NCI-H2227 (cell line): Measurements from ENCODE around the gene KCNK17.
A peak's percentile ranks its signal among the peaks of the same experiment; 100 is the strongest.

Experiments
- DNase-seq: peaks from one replicate; lab custom pipeline; 2025; ENCODE audit not compliant: unreplicated experiment; lab: John Stamatoyannopoulos, UW

KCNK17 gene, protein sequence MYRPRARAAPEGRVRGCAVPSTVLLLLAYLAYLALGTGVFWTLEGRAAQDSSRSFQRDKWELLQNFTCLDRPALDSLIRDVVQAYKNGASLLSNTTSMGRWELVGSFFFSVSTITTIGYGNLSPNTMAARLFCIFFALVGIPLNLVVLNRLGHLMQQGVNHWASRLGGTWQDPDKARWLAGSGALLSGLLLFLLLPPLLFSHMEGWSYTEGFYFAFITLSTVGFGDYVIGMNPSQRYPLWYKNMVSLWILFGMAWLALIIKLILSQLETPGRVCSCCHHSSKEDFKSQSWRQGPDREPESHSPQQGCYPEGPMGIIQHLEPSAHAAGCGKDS

DNA sequence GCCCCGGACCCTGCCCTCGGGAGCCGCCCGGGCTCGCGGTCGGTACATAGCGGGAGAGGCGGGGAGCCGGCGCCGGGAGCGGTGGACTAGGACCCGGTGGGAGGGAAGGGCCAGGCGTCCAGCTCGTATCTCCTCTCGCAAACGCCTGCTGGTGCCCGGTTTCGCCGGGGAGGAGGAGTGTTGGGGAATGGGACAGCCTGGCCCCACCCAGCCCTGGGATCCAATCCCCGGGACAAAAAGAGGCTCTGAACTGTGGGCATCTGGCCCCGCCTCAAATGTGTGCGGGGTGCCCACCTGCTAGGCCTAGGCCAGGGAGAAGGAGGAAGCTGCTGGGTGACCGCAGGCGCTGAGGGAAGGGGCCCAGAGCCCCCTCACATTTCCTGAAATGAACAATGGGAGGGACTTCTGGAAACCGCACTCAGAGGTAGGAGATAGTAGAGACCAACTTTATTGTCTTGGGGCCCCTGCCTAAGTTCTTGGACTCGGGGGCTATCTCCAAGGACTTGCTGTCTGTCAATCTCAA lies at the start of gene KCNK17:
Gene KCNK17, minus strand, starts transcription at position 147 of the 523 bp plus-strand sequence. Its CDS starts 99 bp downstream, at position 48.
- peak; percentile 14 for DNase-seq

DNA sequence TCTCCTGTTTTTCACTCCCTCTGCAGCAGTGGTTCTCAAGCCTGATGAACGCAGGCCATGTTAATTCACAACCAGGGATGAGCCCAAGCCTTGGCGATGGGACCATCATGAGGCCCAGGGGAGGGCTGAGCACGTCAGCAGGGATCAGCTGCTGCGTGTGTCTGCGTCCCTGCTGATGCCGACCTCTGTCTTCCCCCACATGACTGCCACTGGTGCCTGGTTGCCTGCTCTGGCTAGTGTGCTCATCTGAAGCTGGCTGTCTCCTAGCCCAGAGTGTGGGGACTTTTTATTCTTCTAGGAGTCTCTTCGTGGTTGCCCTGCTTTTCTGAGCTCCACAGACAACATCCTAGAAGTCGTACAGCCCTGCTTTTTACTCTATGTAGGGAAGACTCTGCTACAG lies 49.1 kb upstream of the KCNK17 start:
- DNase-seq, result no peak

DNA sequence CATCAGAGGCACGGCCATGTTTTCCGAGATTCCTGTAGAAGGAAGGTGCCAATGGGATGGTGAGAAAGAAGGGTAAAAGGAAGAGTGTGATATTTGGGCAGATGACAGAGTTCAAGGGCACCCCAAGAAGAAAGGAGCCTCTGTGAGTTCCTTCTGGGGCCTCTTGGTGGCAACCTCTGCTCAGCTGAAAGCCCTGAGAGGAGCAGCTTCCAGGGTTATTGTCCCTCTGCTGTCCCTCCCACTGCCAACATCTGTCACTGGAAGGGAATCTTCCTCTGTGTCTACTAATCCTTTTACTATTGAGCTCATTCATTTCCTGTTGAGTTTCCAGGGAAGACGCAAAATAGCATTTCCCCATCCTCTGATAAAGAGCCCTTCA lies 48.3 kb upstream of the KCNK17 start:
- peak; percentile 47 for DNase-seq

DNA sequence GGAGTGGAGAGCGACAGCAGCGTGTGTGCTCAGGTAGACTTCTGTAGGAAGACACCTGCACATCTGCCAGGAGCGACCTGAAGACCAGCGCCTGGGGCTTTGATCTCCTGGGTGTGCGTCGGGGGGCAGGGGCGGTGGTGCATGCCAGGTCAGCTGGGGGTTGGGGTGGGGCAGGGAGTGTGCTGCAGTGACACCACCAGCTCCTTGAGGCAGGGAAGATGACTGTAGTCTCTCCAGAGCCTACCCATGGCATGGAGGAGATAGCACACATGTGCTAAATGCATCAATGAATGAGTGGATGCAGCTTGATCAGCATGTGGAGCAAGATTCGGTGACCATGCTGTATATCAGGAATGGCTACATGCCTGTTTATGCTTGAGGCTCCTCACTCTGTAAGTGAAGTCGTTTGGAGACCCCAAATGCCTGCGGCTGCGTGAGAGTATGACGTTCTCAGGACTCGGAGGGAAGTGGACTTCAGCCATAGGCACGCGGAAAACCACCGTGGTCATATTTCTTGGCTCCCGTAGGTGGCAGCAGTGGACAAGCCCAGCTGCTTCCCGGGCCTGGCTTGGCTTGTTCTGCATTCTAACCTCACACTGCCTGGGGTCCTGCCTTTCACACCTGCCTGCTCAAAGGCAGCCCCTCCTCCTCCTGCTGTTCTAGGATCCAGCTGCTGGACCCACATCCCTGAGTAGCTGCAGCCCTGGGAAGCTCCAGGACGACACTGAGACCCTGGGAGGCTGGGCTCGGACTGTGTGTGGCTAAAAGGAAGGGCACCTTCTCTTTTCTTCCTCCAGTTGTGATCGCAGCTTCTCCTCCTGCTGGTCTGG lies 47.7 kb upstream of the KCNK17 start:
- peak; percentile 88 for DNase-seq

DNA sequence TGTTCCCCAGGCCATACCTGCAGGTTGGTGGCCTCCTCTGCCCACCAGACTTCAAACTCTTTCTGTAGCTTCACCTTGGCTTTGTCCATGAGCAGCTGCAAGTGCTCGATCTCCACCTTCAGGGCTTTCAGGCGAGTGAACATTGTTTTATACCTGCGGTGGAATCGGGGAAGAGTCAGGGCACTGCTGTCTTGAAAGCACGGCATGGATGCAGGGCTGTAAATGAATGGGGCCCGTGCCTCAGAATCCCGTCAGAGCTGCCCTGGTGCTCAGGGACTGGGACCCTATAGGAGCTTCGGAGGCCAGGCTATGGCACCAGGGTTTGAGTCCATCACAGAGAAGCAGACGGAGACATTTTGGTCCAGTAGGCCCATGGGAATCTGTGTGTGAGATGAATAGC lies 46.2 kb upstream of the KCNK17 start:
- DNase-seq, result no peak

DNA sequence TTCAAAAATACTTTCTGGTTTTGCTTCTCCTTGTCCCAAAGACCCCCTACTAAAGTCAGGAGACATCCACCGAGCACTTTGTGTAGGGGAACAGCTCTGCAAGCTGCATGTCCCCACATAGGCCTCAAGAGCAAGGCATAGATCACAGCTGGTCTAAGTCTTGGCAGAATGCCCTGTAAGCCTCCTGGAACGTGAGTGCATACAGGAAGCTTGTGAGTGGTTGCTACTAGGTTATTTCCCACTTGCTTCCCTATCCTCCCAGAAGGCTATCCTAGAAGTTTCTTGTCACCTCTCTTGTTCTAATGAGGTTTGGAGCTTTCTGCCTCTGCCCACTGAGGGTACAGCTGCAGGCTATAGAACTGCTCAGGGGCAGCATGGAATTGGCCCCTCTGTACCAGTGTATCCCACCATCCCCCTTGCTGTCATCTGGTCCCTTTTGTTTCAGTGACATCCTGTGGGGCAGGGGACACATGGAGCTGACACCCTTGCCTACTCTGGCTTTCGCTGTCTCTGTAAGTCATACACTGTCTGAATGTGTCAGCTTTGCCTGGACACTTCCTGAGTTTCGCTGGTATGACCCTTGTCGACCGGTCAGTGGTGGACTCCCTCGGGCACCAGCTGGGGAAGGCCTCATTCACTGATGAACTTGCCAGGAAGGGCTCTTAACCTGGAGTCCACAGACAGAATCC lies 43.9 kb upstream of the KCNK17 start:
- DNase-seq, result peak; percentile 39

DNA sequence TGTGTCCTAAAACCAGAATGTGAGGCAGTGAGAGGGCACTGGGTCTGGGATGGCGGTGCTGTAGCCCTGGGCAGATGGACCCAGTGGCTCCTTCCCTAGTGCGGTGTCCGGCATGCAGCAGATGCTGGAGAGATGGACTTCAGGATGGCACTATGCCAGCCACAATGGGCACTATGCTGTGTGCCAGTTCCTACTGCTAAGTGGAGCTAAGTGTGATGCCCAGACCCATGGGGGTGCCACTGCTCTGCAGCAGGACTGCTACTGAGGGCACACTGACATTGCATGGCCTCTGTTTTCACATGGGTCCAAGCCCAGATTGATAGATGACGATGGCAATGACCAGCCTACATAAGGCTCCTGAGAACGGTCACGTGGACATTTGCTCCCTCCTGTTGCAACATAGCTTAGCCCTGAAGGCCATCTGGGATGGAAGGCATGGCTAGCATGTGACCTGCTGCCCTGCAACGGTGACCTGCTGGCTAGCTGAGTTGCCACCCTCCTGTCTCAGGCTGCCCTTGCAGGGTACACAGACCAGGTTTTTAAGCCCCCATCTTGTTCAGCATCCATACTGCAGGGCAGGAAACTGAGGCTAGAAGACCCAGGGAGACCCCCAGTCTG lies 39.6 kb upstream of the KCNK17 start:
- no peak for DNase-seq

DNA sequence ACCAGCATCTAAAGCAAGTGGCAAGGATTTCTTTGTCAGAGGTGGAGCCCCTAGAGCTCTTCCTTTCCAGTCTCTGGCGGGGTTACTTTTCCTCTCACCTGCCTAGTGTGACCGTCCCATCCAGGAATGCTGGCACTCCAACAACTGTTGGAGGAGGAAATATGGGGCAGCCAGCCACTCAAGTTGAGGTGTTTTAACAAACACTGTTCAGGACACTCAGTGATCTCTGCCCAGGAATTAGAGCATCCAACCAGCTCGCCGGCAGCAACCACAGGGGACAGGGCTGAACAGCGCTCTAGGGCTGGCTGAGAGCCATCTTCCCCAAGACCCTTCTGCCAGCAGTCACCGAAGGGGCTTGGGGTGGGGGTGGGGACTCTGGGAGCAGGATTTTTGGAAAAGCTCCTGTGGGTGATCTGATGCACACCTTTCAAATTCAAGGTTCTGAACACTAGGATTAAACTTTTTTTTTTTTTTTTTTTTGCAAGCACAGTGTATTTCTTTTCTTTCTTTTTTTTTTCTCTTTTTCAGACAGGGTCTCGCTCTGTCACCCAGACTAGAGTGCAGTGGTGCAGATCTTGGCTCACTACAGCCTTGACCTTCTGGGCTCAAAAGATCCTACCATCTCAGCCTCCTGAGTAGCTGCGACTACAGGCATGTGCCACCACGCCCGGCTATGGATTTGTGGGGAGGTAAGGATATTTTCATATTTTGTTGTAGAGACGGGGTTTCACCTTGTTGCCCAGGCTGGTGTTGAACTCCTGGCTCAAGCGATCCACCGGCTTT lies 36.7 kb upstream of the KCNK17 start:
- DNase-seq, result no peak

DNA sequence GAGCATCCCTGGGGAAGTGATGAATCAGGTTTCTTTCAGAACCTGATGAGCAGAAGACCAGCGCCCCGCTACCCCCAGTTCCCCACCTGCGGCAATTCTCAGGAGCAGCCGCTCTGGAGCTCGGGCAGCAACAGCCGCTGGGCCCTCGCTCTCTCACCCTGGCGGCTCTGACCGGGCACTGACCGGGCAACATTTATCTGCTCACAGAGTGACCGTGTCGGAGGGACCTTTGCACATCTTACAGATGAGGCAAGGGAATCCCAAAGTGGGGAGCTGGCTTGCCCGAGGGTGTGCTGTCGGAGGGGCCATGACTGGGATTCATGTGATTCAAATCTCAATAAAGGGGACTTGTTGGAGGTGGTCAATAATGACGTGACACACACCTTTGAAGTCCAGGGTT lies 34.5 kb upstream of the KCNK17 start:
- DNase-seq, result no peak

DNA sequence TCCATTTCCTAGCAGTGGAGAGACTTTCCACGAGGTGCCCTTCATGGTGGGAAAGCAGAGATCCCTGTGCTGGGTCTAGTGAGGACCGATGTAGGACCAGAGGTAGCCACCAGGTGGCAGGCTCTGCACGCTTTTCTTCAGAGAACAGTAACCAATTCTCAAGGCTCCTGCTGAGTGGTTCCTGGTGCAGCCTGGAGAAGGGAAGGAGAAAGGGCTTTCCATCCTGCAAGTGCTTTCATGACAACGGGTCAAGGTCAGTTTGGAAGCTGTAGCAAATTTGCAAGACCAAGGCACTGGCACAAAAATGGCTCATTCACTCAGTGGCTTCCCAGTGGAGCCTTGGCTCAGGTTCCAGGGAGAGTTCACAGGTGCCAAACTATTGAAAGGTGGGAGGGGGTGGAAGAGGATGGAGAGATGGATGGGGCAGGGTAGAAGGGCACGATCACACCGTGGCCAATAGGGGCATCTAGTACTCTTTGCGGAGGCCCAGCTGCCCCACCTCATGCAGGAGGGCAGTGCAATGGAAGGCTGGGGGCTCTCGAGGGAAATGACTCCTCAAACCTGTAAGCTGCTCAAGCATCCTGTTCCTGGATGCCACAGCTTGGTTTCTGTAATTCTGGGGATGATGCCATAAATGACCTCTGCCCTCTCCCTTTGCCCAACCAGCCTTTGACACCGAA lies 33.8 kb upstream of the KCNK17 start:
- peak; percentile 88 for DNase-seq

DNA sequence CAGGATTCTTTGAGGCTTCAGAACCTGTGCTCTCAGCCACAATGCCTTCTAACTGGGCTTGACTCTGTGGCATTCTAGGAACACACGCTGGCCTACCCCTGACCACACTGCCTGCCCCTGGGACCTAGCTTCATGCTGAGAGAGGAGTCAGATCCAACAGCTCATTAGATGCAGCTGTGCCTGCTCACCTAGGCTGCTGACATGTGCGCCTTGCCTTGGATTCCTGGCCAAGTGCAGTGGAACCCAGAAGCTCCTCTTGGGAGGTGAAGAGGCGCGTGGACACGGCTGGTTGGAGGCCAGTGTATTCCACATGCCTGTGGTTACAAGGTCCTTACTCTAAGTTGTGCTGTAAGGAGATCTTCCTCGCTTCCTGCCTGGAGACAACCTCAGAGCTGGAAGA lies 33.0 kb upstream of the KCNK17 start:
- DNase-seq, result no peak

DNA sequence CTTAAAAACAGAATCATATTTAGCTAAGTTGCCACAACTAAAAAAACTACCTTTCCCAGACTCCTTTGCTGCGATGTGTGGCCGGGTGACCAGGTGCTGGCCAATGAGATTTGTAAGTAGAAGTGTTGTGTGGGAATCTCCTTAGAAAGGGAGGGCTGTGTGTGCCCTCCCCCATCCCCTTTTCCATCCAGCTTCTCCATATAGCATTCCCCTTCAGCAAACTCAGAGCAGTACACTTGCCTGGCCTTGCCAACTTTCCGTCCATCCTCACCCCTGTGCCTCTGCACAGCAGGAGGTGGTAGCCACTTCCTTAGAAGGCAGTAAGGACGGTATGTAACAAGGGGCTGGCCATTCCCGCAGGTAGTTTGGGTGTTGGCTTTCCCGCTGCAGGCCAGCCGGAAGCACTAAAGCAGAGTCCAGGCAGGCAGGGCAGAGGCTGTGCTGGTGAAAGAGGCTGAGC lies 30.6 kb upstream of the KCNK17 start:
- DNase-seq, result peak; percentile 20

DNA sequence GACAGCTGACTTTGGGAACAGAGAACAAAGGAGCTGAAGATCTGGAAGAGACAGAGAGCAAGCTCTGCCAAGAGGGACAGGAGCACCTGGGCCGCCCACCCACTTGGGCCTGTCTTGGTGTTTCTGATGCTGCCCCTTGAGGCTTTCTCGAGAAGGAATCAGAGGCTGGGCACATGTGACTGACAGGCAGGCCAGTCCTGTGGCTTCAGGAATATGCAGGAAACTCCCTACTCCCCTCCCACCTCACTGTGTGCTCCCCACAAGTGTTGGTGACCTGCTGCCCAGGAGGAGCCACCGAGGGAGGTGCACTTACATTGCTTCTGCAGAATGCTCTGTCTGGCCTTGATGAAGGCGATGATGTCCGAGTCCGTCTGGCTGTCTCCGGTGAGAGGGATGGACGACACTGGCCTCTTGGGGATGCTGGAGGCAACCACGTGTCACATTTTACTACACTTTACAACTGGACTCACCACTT lies 29.2 kb upstream of the KCNK17 start:
- no peak for DNase-seq

DNA sequence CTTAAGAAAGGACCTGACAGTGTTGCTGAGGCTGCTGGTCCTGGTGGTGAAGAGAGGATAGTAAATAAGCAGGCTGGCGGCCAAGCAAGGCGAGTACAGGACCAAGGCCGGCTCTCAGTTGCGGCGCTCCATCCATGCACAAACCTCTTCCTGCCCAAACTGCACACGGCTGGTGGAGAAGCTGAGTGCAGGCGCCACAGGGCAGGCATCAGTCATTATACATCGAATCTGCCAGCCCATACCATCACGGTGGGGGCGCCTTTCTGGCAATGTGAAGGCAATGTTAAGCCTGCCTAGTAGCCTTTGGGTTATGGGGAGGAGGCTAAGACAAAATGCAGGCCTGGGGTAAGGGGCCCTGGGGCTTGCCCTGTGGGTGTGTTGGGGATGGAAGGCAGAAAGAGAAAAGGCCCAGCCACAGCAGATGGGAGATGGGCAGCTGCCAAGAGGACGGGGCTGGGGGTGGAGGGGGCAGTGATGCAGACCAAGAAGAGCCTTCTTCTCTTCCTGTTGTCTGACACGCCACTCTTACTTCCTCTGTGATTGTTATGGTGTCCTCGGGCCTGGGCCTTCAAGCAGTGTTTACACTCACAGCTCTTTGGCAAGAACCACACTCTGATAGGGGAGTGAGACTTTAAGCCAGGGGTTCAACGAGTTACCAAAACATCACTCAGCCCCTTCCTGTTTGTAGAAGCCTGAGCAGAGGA lies 28.6 kb upstream of the KCNK17 start:
- DNase-seq, result no peak

DNA sequence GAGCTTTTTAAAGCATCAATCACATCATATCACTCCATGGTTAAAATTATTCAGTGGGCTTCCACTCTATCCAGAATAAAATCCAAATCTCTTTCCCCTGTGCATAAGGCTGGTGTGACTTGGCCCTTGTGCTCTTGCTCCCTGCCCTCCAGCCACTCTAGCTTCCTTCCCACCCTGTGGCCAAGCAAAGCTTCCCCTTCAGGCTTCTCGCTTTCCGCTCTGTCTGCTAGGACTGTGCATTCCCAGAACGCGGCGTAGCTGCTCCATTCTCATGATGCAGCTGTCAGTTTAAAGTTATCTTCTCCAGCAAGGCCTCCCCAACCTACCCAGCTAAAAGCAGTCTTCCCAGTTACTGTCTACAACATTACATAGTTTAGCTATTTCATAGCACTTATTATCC lies 27.7 kb upstream of the KCNK17 start:
- DNase-seq, result no peak

DNA sequence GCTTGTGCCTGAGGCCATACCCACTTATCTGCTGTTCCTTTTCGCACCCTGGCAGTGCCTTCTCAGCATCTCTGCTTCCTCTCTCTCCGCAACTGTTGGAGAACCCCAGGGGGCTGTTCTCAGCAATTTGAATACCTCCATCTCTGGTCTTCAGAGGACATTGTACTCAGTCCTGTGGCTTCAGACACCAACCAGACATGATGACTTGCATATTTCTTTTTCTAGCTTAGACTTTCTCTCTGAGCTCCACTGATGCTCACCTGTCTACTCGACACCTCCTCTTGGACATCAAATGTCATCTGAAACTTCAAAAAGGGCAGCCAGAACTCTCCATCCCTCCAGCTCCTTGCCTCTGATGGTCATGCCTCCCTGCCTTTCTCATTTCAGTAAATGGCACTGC lies 27.1 kb upstream of the KCNK17 start:
- DNase-seq, result no peak

DNA sequence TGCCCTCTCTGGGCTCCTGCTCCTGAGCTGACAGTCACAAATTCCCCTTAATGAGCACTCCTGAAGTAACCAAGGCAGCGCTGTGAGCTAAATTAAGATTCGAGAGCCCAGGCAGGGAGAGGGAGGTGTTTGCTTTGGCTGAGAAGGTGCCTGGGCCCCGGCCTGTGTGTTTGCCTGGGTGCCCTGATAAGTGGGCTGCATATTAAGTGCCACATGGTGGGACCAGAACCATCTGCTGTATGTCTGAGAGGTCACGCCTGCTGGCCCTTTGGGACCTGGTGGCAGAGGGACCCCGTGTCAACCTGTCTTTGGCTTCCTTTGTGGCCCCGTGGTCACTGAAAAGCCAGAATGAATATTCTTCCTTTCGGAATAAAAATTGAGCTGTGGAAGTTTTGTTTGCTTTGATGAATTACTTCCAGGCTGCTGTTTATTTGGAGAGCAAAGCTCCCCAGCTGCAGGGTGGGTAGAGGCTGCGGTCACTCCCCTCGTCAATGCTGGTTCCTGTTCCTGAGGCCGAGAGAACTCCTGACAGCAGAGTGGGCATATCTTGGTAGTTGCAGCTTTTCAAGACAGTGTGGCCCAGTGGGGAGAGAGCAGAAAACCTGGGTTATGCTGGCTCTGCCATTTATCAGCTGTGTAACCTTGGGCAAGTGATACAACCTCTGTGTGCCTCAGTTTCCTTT lies 25.8 kb upstream of the KCNK17 start:
- peak; percentile 27 for DNase-seq

DNA sequence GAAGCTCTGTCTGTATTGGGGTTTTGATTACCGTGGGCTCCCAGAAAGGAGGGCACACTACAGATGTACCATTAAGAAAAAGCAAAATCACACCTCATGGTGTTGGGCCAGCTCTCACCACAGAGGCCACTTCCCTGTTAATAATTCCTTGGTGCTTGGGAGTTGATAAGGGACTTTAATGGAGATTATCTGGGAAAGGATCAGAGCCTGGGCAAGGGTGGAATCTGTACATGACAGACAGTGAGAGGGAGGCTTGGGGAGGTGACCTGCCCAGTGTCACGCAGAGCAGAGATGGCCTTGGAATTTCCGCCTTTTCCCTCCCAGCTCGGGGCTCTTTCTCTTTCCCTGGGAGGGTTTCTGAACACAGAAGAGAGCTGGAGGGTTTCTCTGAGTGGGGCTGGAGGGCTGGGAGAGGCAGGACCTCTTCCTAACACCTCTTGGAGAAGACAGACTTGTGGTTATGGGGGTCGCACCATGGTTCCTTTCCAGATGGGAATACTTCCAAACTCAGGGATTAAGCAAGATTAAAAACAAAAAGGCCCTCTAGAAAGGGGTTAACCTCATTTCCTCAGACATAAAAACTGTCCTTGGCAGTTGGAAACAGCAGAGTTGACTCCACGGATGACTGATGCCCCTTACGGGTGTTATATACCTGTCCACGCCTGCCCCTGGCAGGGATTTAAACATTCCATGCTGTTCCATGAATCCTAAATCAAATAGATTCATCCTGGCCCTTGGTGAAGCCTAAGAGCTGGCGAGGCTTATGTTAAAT lies 25.1 kb upstream of the KCNK17 start:
- DNase-seq, result no peak
